Left lung (tissue), 10 donors: Measurements from ENCODE around the gene SIVA1. TPM values are rescaled to one million over a fixed set of nuclear protein-coding genes. Genes with fewer than 3 reads are reported as not detected.

Experiments
- ATAC-seq: fragments of 200-7000 bp; cut with Tn5 transposase; one replicate; pipeline ENCODE4 v1.9.1; 2020; ENCODE audit warnings: moderate library complexity
- DNase-seq, 4 donors: peaks; one replicate each; pipeline ENCODE4 v3.0.0-alpha.2; 2013 to 2020
- H3K27ac ChIP-seq, 2 donors: fragments of 200-600 bp; sonication (generic) in 1 of 2; one replicate each; pipeline versions ENCODE4 v1.5.0 to v1.8.0; 2020 to 2021
- H3K27me3 ChIP-seq, 2 donors: fragments of 200-600 bp; sonication (generic) in 1 of 2; one replicate each; pipeline versions ENCODE4 v1.5.0 to v1.8.0; 2020 to 2021
- H3K36me3 ChIP-seq, 2 donors: fragments of 200-600 bp; sonication (generic) in 1 of 2; one replicate each; pipeline versions ENCODE4 v1.5.0 to v1.8.0; 2020 to 2021
- H3K4me1 ChIP-seq, 2 donors: fragments of 200-600 bp; one replicate each; pipeline ENCODE4 v1.8.0; 2021
- H3K4me3 ChIP-seq, 2 donors: fragments of 200-600 bp; sonication (generic) in 1 of 2; one replicate each; pipeline versions ENCODE4 v1.5.0 to v1.8.0; 2020 to 2021; ENCODE audit warnings: mild to moderate bottlenecking in 1 of 2
- H3K9me3 ChIP-seq, 2 donors: fragments of 200-600 bp; sonication (generic) in 1 of 2; one replicate each; pipeline versions ENCODE4 v1.5.0 to v1.8.0; 2020 to 2021
- intact Hi-C, 2 donors: fragments of 100-400 bp; cut with DNase I; formaldehyde crosslinking; loops; one replicate each; pipeline versions ENCODE4 v1.11.2 to v1.14.2; 2022
- polyA plus RNA-seq, 6 donors: library from polyadenylated mRNA; unstranded; fragments of 120-200 nt; gene quantifications; one replicate each; pipeline ENCODE4 v1.2.1, GENCODE V29; 2013; ENCODE audit not compliant: insufficient read length in 6 of 6
- total RNA-seq, 2 donors: library from RNA; stranded (reverse); fragmentation: NEBNext Ultra II Directional; extraction: Animal tissue kit (Norgen Biotek cat#: 25700); gene quantifications; one replicate each; pipeline ENCODE4 v1.2.1, GENCODE V29; 2021
- TF ChIP-seq, protein P1 (sequence below), 2 donors: fragments of 200-600 bp; sonication (generic) in 1 of 2; IDR thresholded peaks; one replicate each; pipeline versions ENCODE4 v1.5.0 to v1.8.0; 2021; ENCODE audit warnings: antibody characterized with exemption in 2 of 2
- donor health status: DM: no; HTN: yes; CAD: no.
- donor health status: DM: no; HTN: no; CAD: no.

The SIVA1 gene
- total and polyA plus RNA-seq, 8 donors = 54.4 to 88.4 (median 72.0) TPM

GRCh38 chr14:104778694-104779331 is 25.9 kb downstream of the SIVA1 start:
- DNase-seq (peak in 1 of 4 donors; percentile 61), ATAC-seq (no peak)
- TF ChIP-seq, protein P1, sequence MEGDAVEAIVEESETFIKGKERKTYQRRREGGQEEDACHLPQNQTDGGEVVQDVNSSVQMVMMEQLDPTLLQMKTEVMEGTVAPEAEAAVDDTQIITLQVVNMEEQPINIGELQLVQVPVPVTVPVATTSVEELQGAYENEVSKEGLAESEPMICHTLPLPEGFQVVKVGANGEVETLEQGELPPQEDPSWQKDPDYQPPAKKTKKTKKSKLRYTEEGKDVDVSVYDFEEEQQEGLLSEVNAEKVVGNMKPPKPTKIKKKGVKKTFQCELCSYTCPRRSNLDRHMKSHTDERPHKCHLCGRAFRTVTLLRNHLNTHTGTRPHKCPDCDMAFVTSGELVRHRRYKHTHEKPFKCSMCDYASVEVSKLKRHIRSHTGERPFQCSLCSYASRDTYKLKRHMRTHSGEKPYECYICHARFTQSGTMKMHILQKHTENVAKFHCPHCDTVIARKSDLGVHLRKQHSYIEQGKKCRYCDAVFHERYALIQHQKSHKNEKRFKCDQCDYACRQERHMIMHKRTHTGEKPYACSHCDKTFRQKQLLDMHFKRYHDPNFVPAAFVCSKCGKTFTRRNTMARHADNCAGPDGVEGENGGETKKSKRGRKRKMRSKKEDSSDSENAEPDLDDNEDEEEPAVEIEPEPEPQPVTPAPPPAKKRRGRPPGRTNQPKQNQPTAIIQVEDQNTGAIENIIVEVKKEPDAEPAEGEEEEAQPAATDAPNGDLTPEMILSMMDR (IDR thresholded peaks at IDR 0.05) = no peak
- Histone ChIP-seq H3K4me1 (no peaks in the 10 kb centered on the region), H3K4me3 (no peak overlapping the region), H3K27me3 (no peaks in the 10 kb centered on the region), H3K36me3 (peaks cover 0 to 77% of the 10 kb centered on the region in 2 donors), H3K27ac (no peak overlapping the region), H3K9me3 (no peaks in the 10 kb centered on the region)
- intact Hi-C loops = no loop called here

DNA sequence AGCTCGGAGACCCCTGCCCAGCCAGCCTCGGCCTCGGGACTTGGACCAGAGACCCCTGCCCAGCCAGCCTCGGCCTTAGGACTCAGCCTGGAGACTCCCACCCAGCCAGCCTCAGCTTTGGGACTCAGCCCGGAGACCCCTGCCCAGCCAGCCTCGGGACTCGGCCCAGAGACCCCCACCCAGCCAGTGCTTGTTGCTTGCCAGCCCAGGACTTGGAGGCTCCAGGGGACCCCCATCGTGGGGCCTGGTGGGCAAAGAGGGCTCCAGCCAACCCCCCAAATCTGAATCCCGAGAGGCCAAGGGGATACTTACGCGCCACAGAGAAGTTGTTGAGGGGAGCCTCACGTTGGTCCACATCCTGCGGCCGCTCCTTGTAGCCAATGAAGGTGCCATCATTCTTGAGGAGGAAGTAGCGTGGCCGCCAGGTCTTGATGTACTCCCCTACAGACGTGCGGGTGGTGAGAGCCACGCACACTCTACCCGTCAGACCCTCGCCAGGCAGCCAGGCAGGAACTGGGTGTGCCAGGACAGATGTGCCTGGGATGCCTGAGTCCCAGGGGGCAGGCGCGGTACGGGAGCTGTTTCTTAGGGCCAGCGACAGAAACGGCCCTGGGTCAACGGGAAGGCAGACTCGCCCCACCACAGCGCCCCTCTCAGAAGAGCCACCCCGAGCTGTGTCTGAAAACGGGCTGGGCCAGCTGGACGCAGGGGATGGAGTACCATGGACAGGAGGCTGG is 27.0 kb downstream of the SIVA1 start:
- Histone ChIP-seq H3K4me3 (no peak overlapping the region), H3K27me3 (no peaks in the 10 kb centered on the region), H3K9me3 (no peaks in the 10 kb centered on the region), H3K4me1 (peaks cover 0 to 9% of the 10 kb centered on the region in 2 donors), H3K36me3 (peaks cover 0 to 67% of the 10 kb centered on the region in 2 donors), H3K27ac (no peak overlapping the region)
- intact Hi-C loops = no loop called here
- TF ChIP-seq, protein P1 (IDR thresholded peaks at IDR 0.05) = no peak
- DNase-seq (peak in 1 of 4 donors; percentile 72), ATAC-seq (no peak)

DNA sequence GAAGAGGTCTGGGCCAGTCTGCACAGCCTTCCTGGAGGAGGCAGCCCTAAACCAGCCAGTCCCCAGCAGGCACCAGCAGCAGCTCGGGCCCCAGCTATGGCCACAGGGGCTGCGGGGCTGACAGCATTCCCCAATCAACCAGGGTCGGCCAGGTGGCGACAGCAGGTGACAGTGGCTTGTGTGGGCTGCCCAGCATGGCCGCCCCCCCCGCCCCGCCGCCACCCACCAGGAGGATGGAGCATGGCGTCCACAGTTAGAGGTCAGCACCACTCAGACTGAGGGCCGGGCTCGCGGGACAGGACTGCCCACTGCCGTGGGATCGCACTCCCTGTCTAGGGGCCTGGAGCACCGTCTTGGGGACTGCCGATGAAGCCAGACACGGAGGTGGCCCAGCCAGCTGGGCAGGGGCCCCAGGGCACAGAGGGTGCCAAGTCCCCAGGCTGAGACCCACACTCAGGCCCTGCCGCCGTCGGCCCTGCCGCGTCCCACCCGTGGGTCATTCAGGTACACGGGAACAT is 27.6 kb downstream of the SIVA1 start:
- H3K27ac ChIP-seq = no peak overlapping the region
- no peaks in the 10 kb centered on the region for H3K9me3 ChIP-seq
- H3K27me3 ChIP-seq = no peaks in the 10 kb centered on the region
- DNase-seq (peak in 1 of 4 donors; percentile 76), ATAC-seq (no peak)
- intact Hi-C loops = no loop called here
- H3K4me3 ChIP-seq = no peak overlapping the region
- TF ChIP-seq, protein P1 (IDR thresholded peaks at IDR 0.05) = no peak
- peaks cover 0 to 61% of the 10 kb centered on the region in 2 donors for H3K36me3 ChIP-seq
- peaks cover 0 to 16% of the 10 kb centered on the region in 2 donors for H3K4me1 ChIP-seq

- Histone ChIP-seq H3K4me3 (no peak overlapping the region), H3K27me3 (no peaks in the 10 kb centered on the region), H3K9me3 (no peaks in the 10 kb centered on the region), H3K36me3 (peaks cover 0 to 53% of the 10 kb centered on the region in 2 donors), H3K27ac (no peak overlapping the region), H3K4me1 (peaks cover 5 to 25% of the 10 kb centered on the region in 2 donors)
- TF ChIP-seq, protein P1 (IDR thresholded peaks at IDR 0.05) = no peak
- DNase-seq = peak in 1 of 4 donors; percentile 67
- intact Hi-C loops = no loop called here
- no peak for ATAC-seq
Observed at GRCh38 chr14:104781271-104782077, 28.5 kb downstream of the SIVA1 start.
